AG10803 (cell line): Measurements from ENCODE around the gene CSNK1G2.

Experiments
- DNase-seq: peaks from one replicate; pipeline ENCODE4 v3.0.0; 2010; ENCODE audit warnings: low read depth
- H3K4me3 ChIP-seq: 2 replicates; pipeline ENCODE4 v1.5.1; 2011; ENCODE audit warnings: mild to moderate bottlenecking, low read length, control low read depth
- TF ChIP-seq, protein P1 (sequence below): conservative IDR thresholded peaks from 2 replicates; pipeline ENCODE4 v1.5.1; 2011; ENCODE audit warnings: mild to moderate bottlenecking, low read length, control low read depth, inconsistent platforms

Gene CSNK1G2

DNA sequence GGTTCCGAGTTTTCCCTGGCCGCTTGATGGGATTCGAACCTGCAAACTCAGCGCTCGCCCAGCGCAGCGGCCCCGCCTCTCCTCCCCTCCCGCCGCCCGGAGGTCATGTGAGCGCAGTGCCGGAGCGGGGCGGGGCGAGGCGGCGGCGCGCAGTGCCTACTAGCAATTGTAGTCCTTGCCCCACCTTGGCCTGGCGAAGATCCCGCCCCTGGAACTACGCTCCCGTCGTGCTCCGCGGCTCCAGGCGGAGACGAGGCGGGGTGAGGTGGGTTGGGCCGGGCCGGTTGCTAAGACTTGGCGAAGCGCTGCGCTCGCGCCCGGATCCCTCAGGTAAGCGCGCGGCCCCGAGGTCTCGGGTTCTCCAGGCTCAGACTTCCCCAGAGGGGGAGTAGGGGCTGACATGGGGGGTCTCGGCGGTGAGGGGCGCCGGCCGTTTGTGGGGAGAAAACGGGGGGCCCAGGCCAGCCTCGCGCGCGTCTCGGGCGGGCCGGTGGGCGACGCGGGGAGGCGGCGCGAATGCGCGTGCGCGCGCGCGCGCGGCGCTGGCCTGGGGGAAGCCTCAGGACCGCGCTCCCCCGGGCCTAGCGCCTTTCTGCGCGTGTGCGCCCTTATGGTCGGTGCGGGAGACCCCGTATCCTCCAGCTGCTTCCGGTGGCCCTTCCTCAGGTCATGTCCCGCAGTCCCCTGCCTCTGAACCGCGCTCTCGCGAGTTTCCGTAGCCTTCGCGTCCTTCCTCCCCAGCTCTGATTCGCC, 35.7 kb upstream of the CSNK1G2 start, which contains the start of the genes ADAT3 and SCAMP4:
ADAT3 (plus strand) TSS at position 290 of the 753 bp plus-strand sequence. CDS start 6,649 bp downstream, outside the sequence.
SCAMP4 (plus strand) TSS at position 290 of the 753 bp plus-strand sequence. CDS start 9,621 bp downstream, outside the sequence.
- H3K4me3 ChIP-seq = peak within 1 kb of the TSS; percentile 74
- peak; percentile 99 for DNase-seq
- TF ChIP-seq, protein P1, sequence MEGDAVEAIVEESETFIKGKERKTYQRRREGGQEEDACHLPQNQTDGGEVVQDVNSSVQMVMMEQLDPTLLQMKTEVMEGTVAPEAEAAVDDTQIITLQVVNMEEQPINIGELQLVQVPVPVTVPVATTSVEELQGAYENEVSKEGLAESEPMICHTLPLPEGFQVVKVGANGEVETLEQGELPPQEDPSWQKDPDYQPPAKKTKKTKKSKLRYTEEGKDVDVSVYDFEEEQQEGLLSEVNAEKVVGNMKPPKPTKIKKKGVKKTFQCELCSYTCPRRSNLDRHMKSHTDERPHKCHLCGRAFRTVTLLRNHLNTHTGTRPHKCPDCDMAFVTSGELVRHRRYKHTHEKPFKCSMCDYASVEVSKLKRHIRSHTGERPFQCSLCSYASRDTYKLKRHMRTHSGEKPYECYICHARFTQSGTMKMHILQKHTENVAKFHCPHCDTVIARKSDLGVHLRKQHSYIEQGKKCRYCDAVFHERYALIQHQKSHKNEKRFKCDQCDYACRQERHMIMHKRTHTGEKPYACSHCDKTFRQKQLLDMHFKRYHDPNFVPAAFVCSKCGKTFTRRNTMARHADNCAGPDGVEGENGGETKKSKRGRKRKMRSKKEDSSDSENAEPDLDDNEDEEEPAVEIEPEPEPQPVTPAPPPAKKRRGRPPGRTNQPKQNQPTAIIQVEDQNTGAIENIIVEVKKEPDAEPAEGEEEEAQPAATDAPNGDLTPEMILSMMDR = no peak

DNA sequence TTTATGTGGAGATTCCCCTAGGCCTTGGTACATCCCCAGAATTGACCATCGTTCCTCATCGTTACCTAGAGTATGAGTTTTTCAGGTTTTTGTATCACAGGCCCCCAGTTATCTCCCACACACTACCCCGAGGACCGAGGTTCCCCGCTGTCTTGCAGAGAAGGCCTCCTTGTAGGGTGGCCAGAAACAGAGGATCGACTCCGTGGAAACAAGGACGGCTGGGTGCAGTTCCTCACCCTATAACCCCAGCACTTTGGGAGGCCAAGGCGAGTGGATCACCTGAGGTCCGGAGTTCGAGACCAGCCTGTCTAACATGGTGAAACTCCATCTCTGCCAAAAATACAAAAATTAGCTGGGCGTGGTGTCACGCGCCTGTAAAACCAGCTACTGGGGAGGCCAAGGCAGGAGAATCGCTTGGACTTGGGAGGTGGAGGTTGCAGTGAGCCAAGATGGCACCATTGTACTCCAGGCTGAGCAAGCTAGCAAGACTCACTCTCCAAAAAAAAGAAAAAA, 35.1 kb upstream of the CSNK1G2 start:
- DNase-seq = no peak

DNA sequence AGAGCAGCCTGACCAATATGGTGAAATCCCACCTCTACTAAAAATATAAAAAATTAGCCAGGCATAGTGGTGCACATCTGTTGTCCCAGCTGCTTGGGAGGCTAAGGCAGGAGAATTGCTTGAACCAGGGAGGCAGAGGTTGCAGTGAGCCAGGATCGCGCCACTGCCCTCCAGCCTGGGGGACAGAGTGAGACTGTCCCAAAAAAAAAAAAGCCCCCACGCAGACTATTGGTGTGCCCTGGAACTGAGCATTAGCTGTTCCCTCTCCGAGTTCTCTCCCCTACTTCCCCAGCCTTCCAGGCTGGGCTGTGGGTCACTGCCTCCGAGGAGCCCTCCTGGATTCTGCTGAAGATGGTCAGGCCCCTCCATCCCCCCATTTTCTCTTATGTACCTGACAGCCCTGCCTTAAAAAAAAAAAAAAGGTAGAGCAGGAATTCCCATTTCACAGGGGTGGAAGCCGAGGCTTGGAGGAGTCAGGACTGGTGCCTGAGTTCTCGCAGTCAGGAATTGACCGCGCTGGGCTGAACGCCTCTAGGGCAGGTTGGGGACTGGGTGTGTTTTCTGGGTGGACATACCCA, 33.9 kb upstream of the CSNK1G2 start:
- H3K4me3 ChIP-seq = no peak overlapping the region
- TF ChIP-seq, protein P1 = no peak
- no peak for DNase-seq

More for the DNA sequence above, 35.1 kb upstream of the CSNK1G2 start:
- TF ChIP-seq, protein P1 = no peak
- H3K4me3 ChIP-seq = peak overlapping the region; percentile 74

DNA sequence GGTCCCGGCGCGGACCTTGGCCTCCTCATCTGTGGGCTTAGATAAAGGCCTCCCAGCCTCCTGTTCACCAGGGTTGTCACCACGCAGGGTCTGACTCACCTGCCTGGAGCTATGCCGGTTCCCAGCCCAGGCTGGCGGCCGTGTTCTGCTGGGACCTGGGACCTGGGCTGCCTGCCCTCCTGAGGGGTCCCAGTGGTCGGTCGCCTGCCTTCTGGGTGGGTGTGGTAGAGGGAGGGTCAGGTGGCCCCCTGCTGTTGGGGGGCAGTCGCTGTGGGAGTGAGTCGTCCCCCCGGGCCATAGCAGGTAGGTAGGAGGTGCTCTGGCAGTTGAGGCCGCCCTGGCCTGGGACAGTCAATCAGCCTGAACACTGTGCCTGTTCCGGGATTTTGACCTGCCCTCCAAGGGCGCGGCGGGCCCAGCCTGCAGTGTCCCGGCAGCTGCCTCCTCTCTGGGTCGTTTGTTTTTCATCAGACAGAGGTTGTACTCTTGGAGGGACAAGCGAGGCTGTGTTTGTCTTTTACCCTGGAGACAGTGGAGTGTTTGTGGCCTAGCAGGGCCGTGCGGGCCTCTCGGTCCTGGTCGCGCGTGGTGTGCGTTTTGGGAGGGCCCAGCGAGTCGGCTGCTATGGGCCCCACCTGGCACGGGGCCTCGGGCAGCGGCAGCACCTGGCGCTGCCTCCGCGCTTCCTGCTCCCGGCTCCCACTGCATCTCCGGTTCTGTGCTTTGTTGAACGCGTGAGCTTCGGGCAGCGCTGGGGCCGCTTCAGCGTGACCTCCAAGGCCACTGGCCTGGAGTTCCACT, 33.2 kb upstream of the CSNK1G2 start:
- H3K4me3 ChIP-seq = no peak overlapping the region
- DNase-seq = no peak
- TF ChIP-seq, protein P1 = no peak

DNA sequence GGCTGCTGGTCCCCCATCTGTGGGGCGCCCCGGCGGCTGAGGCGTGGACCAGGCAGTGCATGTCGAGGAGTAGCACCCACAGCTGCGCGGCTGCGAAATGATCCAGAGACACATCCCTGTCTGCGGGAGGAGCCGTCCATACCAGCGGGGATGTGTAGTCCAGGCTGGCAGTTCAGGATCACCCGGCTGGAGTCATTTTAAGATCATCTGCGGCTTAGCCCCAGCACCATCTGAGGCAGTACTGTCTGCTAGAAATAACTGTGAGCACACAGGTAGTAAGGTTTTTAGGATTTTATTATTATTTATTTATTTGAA, 32.7 kb upstream of the CSNK1G2 start:
- DNase-seq = no peak
- TF ChIP-seq, protein P1 = no peak
- H3K4me3 ChIP-seq = no peak overlapping the region

DNA sequence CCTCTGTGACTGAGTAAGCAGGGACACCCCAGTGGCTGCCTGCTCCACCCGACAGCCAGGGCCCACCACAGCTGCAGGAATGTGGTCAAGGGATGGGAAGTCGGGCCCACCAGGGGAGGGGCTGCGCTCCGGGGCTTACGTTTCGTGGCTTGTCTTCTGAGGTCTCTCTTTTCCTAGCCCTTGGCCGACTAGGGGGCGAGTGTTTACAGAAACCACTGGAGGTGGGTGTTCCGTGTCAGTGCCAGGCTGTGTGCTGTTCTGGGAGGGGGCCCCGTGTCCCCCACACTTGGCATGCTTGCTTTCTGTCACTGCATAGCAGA, 31.3 kb upstream of the CSNK1G2 start:
- H3K4me3 ChIP-seq = no peak overlapping the region
- DNase-seq = no peak
- TF ChIP-seq, protein P1 = no peak
